ACC112 (cell line): ENCODE measurements around the gene LRFN2.

Experiments used
- H2AFZ ChIP-seq: fragments of 200-600 bp; sonication (generic); one replicate; pipeline ENCODE4 v1.6.0; 2017; ENCODE audit warnings: antibody characterized with exemption, low read length; ENCODE audit not compliant: unreplicated experiment
- H3K27ac ChIP-seq: fragments of 200-600 bp; sonication (generic); 2 replicates; pipeline ENCODE4 v1.5.1; 2014; ENCODE audit warnings: low read depth, mild to moderate bottlenecking, antibody characterized with exemption, low read length, moderate library complexity
- H3K27me3 ChIP-seq: fragments of 200-600 bp; sonication (generic); 2 replicates; pipeline ENCODE4 v1.6.1; 2014; ENCODE audit warnings: mild to moderate bottlenecking, antibody characterized with exemption, low read length, moderate library complexity, mixed read lengths; ENCODE audit not compliant: insufficient read depth
- H3K36me3 ChIP-seq: fragments of 200-600 bp; sonication (generic); 2 replicates; pipeline ENCODE4 v1.6.1; 2016; ENCODE audit warnings: mild to moderate bottlenecking, antibody characterized with exemption, low read length, moderate library complexity, mixed read lengths; ENCODE audit not compliant: insufficient read depth
- H3K4me1 ChIP-seq: fragments of 200-600 bp; sonication (generic); one replicate; pipeline ENCODE4 v1.6.1; 2016; ENCODE audit warnings: low read length, mixed read lengths; ENCODE audit not compliant: insufficient read depth, unreplicated experiment, control insufficient read depth
- H3K4me3 ChIP-seq: fragments of 200-600 bp; sonication (generic); 2 replicates; pipeline ENCODE4 v1.5.1; 2014; ENCODE audit warnings: mild to moderate bottlenecking, low read depth, low read length
- H3K79me2 ChIP-seq: fragments of 200-600 bp; sonication (generic); one replicate; pipeline ENCODE4 v1.6.0; 2016; ENCODE audit warnings: low read length; ENCODE audit not compliant: control insufficient read depth, unreplicated experiment, insufficient read depth

LRFN2 gene

GRCh38 chr6:40391086-40391485, 196.1 kb downstream of the LRFN2 start:
- Histone ChIP-seq H3K27ac (no peak overlapping the region), H3K79me2 (no peaks in the 10 kb centered on the region), H3K4me3 (no peak overlapping the region), H3K27me3 (no peaks in the 10 kb centered on the region), H3K36me3 (no peaks in the 10 kb centered on the region), H3K4me1 (no peaks in the 10 kb centered on the region), H2AFZ (no peak overlapping the region)

- Histone ChIP-seq H3K79me2 (no peaks in the 10 kb centered on the region), H3K27me3 (no peaks in the 10 kb centered on the region), H2AFZ (no peak overlapping the region), H3K4me3 (no peak overlapping the region), H3K27ac (no peak overlapping the region), H3K4me1 (no peaks in the 10 kb centered on the region), H3K36me3 (no peaks in the 10 kb centered on the region)
Observed at GRCh38 chr6:40390144-40390800, 196.9 kb downstream of the LRFN2 start.

- no peaks in the 10 kb centered on the region for H3K79me2 ChIP-seq
- no peaks in the 10 kb centered on the region for H3K27me3 ChIP-seq
- no peak overlapping the region for H3K4me3 ChIP-seq
- no peaks in the 10 kb centered on the region for H3K4me1 ChIP-seq
- no peak overlapping the region for H3K27ac ChIP-seq
- no peak overlapping the region for H2AFZ ChIP-seq
- H3K36me3 ChIP-seq: no peaks in the 10 kb centered on the region
Observed at GRCh38 chr6:40389254-40389653, 197.9 kb downstream of the LRFN2 start.

DNA sequence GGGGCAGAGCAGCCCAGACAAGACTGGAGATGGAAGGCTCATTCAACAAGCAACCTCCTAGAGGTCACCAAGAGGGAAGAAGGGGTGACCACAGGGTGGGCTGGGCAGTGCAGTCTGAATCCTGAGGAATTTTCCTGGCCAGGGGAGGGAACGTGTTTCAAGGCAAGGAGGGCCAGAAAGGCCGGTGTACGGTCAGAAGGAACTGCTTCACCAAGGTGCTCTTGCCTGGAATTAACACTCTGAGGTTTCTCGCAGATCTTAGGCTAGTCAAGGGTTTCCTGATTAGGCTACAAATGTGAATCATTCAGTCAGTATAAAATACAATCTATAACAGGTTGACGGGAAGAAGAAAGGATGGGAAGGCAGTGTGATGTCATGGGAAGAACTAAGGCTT, 199.3 kb downstream of the LRFN2 start:
- Histone ChIP-seq H3K4me3 (no peak overlapping the region), H3K27me3 (no peaks in the 10 kb centered on the region), H2AFZ (no peak overlapping the region), H3K4me1 (no peaks in the 10 kb centered on the region), H3K36me3 (no peaks in the 10 kb centered on the region), H3K27ac (no peak overlapping the region), H3K79me2 (no peaks in the 10 kb centered on the region)

- no peak overlapping the region for H3K4me3 ChIP-seq
Observed at GRCh38 chr6:40387127-40387870, 199.9 kb downstream of the LRFN2 start.

DNA sequence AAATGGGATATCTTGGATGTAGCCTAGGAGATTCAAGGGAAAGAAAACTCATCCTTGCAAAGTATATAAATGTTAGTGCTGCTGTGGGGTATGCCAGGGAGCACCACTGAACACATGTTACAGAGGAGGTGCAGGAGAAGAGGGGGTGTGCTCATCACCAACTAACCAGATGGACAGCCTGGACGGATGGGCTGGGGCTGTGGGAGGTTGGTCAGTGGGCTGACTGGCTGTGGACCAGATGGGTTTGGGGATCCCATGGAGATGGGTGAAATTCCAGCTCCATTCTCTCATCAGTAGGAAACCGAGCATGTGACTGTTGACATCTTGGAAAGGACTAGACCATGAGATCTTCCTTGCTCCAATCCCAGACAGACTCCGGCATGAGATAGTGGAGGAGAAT, 201.0 kb downstream of the LRFN2 start:
- H3K27me3 ChIP-seq: no peaks in the 10 kb centered on the region
- H2AFZ ChIP-seq: no peak overlapping the region
- no peak overlapping the region for H3K27ac ChIP-seq
- no peaks in the 10 kb centered on the region for H3K4me1 ChIP-seq
- H3K79me2 ChIP-seq: no peaks in the 10 kb centered on the region
- H3K4me3 ChIP-seq: no peak overlapping the region
- no peaks in the 10 kb centered on the region for H3K36me3 ChIP-seq

More at GRCh38 chr6:40387127-40387870, 199.9 kb downstream of the LRFN2 start:
- Histone ChIP-seq H3K27ac (no peak overlapping the region), H3K27me3 (no peaks in the 10 kb centered on the region), H3K36me3 (no peaks in the 10 kb centered on the region), H2AFZ (no peak overlapping the region), H3K79me2 (no peaks in the 10 kb centered on the region), H3K4me1 (no peaks in the 10 kb centered on the region)

DNA sequence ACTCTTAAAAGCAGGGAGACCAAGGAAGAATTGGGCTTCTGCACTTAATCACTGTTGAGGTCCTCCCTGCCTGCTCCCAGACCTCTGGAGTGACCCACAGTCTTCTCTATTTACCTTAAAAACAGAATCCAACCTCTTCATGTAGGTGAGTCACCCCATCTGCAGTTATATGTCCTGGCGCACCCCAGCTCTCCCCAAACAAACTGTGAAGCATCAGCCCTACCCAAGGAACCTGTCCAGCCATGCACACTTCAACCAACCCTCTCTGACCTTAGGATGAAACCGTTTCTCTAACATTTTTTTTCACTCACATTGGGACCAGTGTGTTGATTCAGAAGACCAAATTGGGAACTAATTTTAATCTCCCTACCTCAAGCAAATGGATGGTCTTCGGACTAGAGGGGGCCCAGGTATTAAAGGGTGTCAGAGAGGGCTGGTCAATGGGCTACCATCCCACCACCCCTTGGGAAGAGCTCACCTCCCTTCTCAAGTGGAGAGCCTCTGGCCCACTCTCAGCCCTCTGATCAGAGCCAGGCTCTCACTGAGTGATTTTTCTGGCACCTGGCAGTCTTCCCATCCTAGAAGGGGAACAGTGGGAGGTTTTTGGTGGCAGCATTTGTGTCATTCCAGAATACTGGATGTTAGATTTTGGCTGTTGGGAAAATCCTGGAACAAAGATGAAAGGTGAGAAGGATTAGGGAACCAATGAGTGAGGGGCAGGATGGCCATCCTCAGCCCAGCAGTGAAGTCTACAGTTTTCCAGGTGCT, 203.6 kb downstream of the LRFN2 start:
- no peak overlapping the region for H3K4me3 ChIP-seq
- no peak overlapping the region for H3K27ac ChIP-seq
- no peaks in the 10 kb centered on the region for H3K27me3 ChIP-seq
- no peaks in the 10 kb centered on the region for H3K79me2 ChIP-seq
- H3K4me1 ChIP-seq: no peaks in the 10 kb centered on the region
- no peak overlapping the region for H2AFZ ChIP-seq
- H3K36me3 ChIP-seq: no peaks in the 10 kb centered on the region

- Histone ChIP-seq H3K79me2 (no peaks in the 10 kb centered on the region), H3K27me3 (no peaks in the 10 kb centered on the region), H3K4me1 (no peaks in the 10 kb centered on the region), H3K27ac (no peak overlapping the region), H3K4me3 (no peak overlapping the region), H3K36me3 (no peaks in the 10 kb centered on the region), H2AFZ (no peak overlapping the region)
Observed at GRCh38 chr6:40380271-40380670, 206.9 kb downstream of the LRFN2 start.

- Histone ChIP-seq H3K27me3 (no peaks in the 10 kb centered on the region), H3K36me3 (no peaks in the 10 kb centered on the region), H2AFZ (no peak overlapping the region), H3K79me2 (no peaks in the 10 kb centered on the region), H3K27ac (no peak overlapping the region), H3K4me1 (no peaks in the 10 kb centered on the region), H3K4me3 (no peak overlapping the region)
Observed at GRCh38 chr6:40379811-40380210, 207.4 kb downstream of the LRFN2 start.

GRCh38 chr6:40378725-40379074, 208.5 kb downstream of the LRFN2 start:
- Histone ChIP-seq H3K27ac (no peak overlapping the region), H3K27me3 (no peaks in the 10 kb centered on the region), H3K79me2 (no peaks in the 10 kb centered on the region), H3K36me3 (no peaks in the 10 kb centered on the region), H2AFZ (no peak overlapping the region), H3K4me3 (no peak overlapping the region), H3K4me1 (no peaks in the 10 kb centered on the region)
